ENCODE measurements around the gene FAM53C. TPM values are rescaled to one million over a fixed set of nuclear protein-coding genes. Genes with fewer than 3 reads are reported as not detected.

FAM53C gene
- total RNA-seq, 1 donor from 2014 or later: 17.4 TPM

- H3K27me3 ChIP-seq: no peaks in the 10 kb centered on the region
- peaks cover 61% of the 10 kb centered on the region for H3K4me1 ChIP-seq
- no peak for DNase-seq (ENCODE audit: extremely low spot score in 2 of 2)
- no peaks in the 10 kb centered on the region for H3K9me3 ChIP-seq
- H3K4me3 ChIP-seq: no peak overlapping the region
- TF ChIP-seq CTCF (IDR thresholded peaks at IDR 0.05): no peak
- no peak for TF ChIP-seq POLR2A (IDR thresholded peaks at IDR 0.05)
- TF ChIP-seq POLR2AphosphoS5 (IDR thresholded peaks at IDR 0.05; ENCODE audit: insufficient read depth in 1 of 2, low read depth in 1 of 2): no peak
- no peak overlapping the region for H3K27ac ChIP-seq
- intact Hi-C loops (cut with DNase I): no loop called here
- no peaks in the 10 kb centered on the region for H3K36me3 ChIP-seq
Observed at GRCh38 chr5:138366632-138367382, 28.7 kb downstream of the FAM53C start.

GRCh38 chr5:138369261-138369660, 31.2 kb downstream of the FAM53C start:
- H3K4me3 ChIP-seq: no peak overlapping the region
- no peak for DNase-seq (ENCODE audit: extremely low spot score in 2 of 2)
- no peak overlapping the region for H3K27ac ChIP-seq
- H3K4me1 ChIP-seq: peaks cover 58% of the 10 kb centered on the region
- peaks cover 0 to 15% of the 10 kb centered on the region in 2 donors for H3K36me3 ChIP-seq
- no peak for TF ChIP-seq POLR2AphosphoS5 (IDR thresholded peaks at IDR 0.05; ENCODE audit: insufficient read depth in 1 of 2, low read depth in 1 of 2)
- no peak for TF ChIP-seq POLR2A (IDR thresholded peaks at IDR 0.05)
- TF ChIP-seq CTCF (IDR thresholded peaks at IDR 0.05): no peak
- H3K9me3 ChIP-seq: no peaks in the 10 kb centered on the region
- H3K27me3 ChIP-seq: no peaks in the 10 kb centered on the region
- intact Hi-C loops (cut with DNase I): no loop called here

- no peak overlapping the region for H3K4me3 ChIP-seq
- TF ChIP-seq CTCF (IDR thresholded peaks at IDR 0.05): no peak
- no peak for TF ChIP-seq POLR2AphosphoS5 (IDR thresholded peaks at IDR 0.05; ENCODE audit: insufficient read depth in 1 of 2, low read depth in 1 of 2)
- no peak for TF ChIP-seq POLR2A (IDR thresholded peaks at IDR 0.05)
- no peaks in the 10 kb centered on the region for H3K27me3 ChIP-seq
- H3K36me3 ChIP-seq: peaks cover 0 to 19% of the 10 kb centered on the region in 2 donors
- H3K9me3 ChIP-seq: no peaks in the 10 kb centered on the region
- peaks cover 58% of the 10 kb centered on the region for H3K4me1 ChIP-seq
- no peak overlapping the region for H3K27ac ChIP-seq
- intact Hi-C loops (cut with DNase I): no loop called here
- no peak for DNase-seq (ENCODE audit: extremely low spot score in 2 of 2)
Observed at GRCh38 chr5:138369706-138370105, 31.6 kb downstream of the FAM53C start.

- H3K27ac ChIP-seq: no peak overlapping the region
- no peak overlapping the region for H3K4me3 ChIP-seq
- intact Hi-C loops (cut with DNase I): no loop called here
- DNase-seq (ENCODE audit: extremely low spot score in 2 of 2): no peak
- no peaks in the 10 kb centered on the region for H3K27me3 ChIP-seq
- TF ChIP-seq CTCF (IDR thresholded peaks at IDR 0.05) (no peak), POLR2AphosphoS5 (IDR thresholded peaks at IDR 0.05; ENCODE audit: insufficient read depth in 1 of 2, low read depth in 1 of 2) (no peak), POLR2A (IDR thresholded peaks at IDR 0.05) (no peak)
- peaks cover 4 to 28% of the 10 kb centered on the region in 2 donors for H3K36me3 ChIP-seq
- H3K4me1 ChIP-seq: peaks cover 58% of the 10 kb centered on the region
- H3K9me3 ChIP-seq: no peaks in the 10 kb centered on the region
Observed at GRCh38 chr5:138370537-138370936, 32.5 kb downstream of the FAM53C start.

GRCh38 chr5:138371454-138371853, 33.4 kb downstream of the FAM53C start:
- intact Hi-C loops (cut with DNase I): no loop called here
- Histone ChIP-seq H3K27ac (no peak overlapping the region), H3K4me3 (no peak overlapping the region), H3K36me3 (peaks cover 4 to 35% of the 10 kb centered on the region in 2 donors), H3K27me3 (no peaks in the 10 kb centered on the region), H3K9me3 (no peaks in the 10 kb centered on the region), H3K4me1 (peaks cover 50% of the 10 kb centered on the region)
- no peak for DNase-seq (ENCODE audit: extremely low spot score in 2 of 2)
- no peak for TF ChIP-seq CTCF (IDR thresholded peaks at IDR 0.05)
- TF ChIP-seq POLR2A (IDR thresholded peaks at IDR 0.05): no peak
- TF ChIP-seq POLR2AphosphoS5 (IDR thresholded peaks at IDR 0.05; ENCODE audit: insufficient read depth in 1 of 2, low read depth in 1 of 2): no peak
